Colon (tissue), 2 donors: Measurements from ENCODE around the gene VAV2.

ENCODE experiments used
- FAIRE-seq: peaks from 2 replicates; lab custom pipeline; 2012; peaks lifted over from hg19 to GRCh38; lab: Jason Lieb, UNC
- donor health status: control.
- donor health status: control.

VAV2 gene

DNA sequence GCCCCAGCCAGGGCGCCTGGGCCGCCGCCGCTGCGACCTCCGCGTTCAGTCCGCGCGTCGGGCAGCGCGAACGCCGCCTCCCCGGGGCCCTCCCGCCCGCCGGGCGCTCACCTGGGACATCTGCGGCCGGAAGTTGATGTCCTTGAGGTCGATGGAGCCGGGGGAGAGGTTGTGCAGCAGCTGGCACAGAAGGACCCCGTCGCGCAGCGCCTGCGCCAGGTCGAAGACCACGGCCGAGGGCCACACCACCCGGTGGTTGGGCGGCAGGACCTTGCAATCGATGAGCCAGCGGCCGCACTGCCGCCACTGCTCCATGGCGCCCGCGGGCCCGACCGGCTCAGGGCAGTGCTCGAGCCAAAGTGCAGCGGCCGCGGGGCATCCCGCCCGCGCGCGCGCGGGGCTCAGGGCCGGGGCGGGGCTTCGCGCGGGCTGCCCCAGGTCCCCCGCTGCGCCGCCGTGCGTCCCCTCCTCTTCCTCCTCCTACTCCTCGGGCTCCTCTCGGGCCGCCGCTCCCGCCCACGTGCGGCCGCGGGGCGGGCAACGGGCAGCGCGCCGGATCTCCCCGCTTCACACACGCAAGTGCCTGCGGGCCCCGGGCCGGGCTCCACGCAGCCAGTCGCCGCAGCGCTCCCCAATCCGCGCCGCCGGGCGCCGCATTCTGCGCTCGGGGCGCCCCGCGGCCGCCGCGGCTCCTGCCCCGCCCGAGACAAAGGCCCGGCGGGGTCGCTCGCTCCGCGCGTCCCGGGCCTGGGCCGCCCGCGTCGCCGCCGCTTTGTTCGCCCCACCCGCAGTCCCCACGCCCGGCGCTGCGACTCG, at the start of gene VAV2:
Gene VAV2, minus strand, starts transcription at position 361 of the 816 bp plus-strand sequence. Its CDS starts 46 bp downstream, at position 315.
- FAIRE-seq = no peak

DNA sequence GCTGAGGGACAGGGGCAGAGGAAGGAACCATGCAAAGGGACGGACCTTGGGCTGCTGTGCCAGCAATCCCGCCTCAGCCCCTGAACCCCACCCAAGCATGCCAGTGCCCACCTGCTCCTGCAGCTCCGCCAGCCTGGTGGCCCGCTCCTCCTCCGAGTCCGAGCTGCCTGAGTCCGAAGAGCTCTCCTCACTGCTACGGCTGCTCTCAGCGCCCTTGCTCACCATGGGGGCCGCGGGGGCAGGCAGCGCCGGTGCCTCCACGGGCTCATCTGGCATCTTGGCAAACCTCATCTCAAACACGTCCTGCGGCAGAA, 49.5 kb upstream of the VAV2 start:
- FAIRE-seq = no peak

GRCh38 chr9:134040781-134041648, 48.9 kb upstream of the VAV2 start:
- no peak for FAIRE-seq

DNA sequence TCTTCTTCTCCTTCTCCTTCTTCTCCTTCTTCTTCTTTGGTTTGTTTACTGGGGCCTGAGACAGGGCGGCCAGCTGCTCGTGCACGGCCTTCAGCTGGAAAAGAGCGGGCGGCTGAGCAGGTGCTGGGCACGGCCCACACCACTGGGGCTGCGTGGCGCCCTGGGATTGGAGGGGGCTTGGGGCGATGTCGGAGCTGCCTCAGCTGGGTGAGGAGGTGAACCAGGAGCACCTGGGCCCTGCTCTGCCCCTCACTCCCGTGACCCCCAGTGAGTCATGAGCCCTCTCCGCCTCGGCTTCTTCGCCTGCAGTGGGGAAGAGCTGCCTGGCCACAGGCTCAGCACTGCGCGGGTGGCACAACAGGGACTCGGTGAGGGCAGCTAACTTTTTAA, 48.0 kb upstream of the VAV2 start:
- FAIRE-seq = no peak

GRCh38 chr9:134039386-134040175, 47.5 kb upstream of the VAV2 start:
- no peak for FAIRE-seq

DNA sequence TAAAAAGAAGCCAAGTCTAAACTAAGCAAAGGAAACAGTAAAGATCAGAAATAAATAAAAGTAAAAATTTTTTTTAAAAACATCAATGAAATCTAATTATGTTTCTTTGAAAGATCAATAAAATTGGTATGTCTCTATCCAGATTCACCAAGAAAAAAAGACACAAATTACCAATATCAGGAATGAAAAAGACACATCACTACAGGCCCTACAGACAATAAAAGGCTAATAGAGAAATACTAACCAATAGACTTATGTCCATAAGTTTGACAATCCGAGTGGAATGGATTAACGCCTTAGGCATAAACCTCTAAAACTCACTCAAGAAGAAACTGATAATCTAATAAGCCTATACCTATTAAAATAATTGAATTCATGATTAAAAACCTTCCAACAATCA, 45.5 kb upstream of the VAV2 start:
- FAIRE-seq = no peak

DNA sequence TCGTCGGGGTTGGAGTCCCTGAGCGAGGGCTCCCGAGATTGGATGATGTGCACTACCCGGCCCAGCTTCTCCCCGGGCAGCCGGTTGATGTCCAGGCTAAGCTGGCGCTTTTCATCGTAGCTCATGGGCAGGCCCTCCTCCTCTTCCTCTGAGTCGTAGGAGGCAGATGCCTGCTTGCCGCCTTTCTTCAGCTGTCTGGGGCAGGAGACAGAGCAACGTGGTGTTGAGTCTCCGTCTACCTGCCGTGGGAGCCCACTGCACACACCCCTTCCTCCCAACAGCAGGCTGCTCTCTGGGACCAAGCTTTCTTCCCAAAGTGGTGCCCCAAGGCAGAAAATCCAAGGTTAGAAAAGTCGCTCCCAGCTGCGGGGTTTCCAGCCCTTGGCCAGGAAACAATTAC, 44.0 kb upstream of the VAV2 start:
- FAIRE-seq = no peak

GRCh38 chr9:134035041-134036039, 43.2 kb upstream of the VAV2 start:
- FAIRE-seq = no peak

DNA sequence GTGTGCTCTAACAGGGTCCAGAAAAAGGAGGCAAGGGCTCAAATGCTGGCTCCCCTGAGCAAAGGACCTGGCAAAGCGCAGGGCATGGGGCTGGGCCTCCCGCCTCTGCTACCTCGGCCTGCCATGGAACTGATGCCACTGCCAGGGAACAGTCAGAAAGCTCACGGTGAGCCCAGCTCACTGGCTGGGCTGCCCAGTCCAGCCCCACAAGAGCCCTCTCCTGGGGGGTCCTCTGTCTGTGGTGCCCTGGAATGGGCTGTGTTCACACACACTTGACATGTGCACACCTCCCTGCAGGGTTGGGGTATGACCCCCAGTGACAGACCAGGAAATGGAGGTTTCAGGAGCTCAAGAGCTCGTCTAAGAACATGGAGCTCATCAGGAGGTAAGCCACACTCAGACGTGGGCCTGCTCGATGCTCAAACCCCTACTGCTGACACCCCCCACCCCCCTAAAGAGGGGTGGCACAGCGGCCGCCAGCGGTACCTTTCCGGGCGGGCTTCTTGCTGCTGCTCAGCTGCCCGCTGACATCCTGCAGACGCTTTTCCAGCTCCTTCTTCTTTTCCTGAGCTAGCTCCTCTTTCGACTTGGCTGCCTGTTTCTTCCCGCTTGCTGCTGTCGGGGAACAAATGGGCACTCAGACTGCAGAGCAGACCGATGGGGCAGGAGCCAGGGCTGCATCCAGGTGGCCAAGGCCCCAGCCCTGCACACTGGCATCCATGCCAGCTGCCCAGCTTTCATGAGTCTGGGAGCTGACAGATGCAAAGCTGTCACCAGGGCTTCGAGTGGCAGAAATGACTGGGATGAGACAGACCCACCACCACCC, 42.3 kb upstream of the VAV2 start:
- FAIRE-seq = no peak

- no peak for FAIRE-seq
Measured at GRCh38 chr9:134033516-134034214, 41.5 kb upstream of the VAV2 start.

DNA sequence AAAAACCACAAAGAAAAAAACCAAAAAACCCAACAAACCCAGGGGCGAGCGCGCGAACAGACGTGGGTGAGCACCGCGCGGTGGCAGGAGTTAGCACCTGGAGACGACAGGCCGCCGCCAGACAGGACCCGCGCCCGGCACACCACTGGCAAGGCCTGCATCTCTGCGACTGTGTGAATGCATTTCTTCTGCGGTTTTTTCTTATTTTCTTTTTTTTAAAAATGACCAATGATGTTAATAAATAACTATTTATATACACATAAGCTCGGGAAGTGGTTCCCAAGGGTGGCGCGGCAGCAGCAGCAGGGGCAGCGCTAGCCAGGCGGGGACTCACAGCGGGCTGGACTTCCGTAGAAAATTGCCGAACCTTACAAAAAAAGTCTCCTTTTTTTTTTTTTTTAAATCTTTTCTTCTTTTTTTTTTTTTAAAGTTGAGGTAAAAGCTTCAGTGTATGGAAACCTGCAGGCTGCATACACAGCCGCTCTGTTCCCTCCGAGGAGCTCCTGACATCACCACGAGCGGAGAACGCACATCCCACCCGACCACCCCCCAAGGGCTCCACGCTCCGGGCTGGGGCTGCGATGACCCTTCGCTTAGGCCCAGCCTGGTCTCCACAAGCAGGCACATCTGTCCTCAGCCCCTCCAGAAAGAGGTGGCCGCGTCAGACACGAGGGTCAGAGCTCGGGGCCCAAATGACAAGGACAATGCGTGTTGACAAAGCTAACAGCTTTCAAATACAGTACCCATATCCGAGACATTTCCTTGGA, 40.5 kb upstream of the VAV2 start:
- FAIRE-seq = no peak

GRCh38 chr9:134031783-134032182, 39.7 kb upstream of the VAV2 start:
- no peak for FAIRE-seq

DNA sequence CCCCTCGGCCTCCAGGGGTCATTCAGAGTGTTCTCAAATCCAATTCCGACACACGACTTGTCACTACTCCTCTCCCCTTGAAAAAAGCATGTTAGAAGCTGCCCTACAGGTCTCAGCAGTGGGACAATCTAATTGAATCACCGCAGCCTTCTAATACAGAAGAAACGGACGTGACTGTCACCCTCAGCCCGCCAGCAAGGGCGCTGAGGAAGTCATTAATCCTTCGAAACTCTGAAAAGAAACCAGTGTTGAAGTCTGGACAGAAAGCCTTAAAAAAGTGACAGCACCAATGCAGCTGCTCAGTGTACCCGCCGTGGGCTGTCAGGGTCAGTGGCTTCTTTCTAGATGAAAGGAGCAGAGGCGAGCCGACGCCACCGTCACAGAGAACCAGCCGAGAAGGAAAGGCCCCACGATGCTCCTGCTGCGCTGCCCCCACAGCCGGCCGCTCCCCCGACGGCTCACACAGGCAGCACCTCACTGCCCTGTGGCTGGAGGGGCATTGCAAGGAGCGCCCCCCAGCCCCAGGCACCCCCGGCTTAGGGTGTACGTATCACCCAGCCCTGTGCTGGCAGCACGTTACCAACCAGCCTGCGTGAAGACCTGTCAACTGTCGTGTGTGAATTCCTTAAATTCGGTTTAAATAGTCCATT, 38.8 kb upstream of the VAV2 start:
- FAIRE-seq = no peak

- no peak for FAIRE-seq
Measured at GRCh38 chr9:134029248-134030226, 37.4 kb upstream of the VAV2 start.

DNA sequence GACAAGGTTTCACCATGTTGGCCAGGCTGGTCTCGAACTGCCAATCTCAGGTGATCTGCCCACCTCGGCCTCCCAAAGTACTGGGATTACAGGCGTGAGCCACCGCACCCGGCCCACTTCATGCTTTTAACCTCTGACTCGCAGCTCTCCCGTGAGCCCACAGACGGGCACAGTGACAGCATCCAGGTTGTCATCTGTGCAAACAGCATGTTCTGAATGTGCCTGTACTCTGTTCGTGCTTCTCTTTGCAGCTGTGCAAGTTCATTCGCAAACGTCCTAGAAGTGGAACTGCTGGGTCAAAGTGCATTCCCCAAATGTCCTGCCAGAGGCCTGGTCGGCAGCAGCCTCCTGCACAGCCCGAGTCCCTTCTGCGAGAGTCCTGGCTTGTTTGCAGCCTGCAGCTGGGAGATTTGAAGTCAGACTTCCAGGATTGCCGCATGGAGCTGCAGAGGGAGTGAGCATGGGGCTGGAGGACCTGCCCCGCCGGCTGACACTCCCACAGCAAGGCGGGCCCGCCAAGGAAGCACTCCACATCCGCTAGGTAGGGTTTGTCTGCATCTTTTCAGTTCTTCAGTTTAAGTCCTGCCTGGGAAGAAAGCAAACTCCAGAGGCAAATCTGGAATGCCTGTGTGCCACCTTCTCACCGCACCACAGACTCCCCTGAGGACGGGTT, 36.6 kb upstream of the VAV2 start:
- no peak for FAIRE-seq

GRCh38 chr9:134028076-134028475, 36.0 kb upstream of the VAV2 start:
- no peak for FAIRE-seq

GRCh38 chr9:134027561-134027960, 35.4 kb upstream of the VAV2 start:
- no peak for FAIRE-seq
